HepG2 (cell line): ENCODE measurements around the gene KRT17. TPM values are rescaled to one million over a fixed set of nuclear protein-coding genes. Genes with fewer than 3 reads are reported as not detected.

ENCODE experiments used
- AKNA ChIP-seq: sonication (generic); formaldehyde crosslinking; IDR thresholded peaks from 2 replicates; pipeline ENCODE4 v1.4.0; 2020; ENCODE audit warnings: missing genetic modification reagents, borderline replicate concordance
- ATRX ChIP-seq: sonication (generic); formaldehyde crosslinking; IDR thresholded peaks from 2 replicates; pipeline ENCODE4 v1.4.0; 2020; ENCODE audit warnings: missing genetic modification reagents, borderline replicate concordance
- CEBPB ChIP-seq: IDR thresholded peaks from 2 replicates; pipeline ENCODE4 v1.6.1; 2011; ENCODE audit warnings: low read depth, low read length, improper control_type of control experiment, borderline replicate concordance
- FOXA3 ChIP-seq: IDR thresholded peaks from 2 replicates; pipeline ENCODE4 v1.6.1; 2016; ENCODE audit warnings: missing genetic modification reagents, missing compliant biosample characterization
- GPN1 ChIP-seq: sonication (generic); formaldehyde crosslinking; IDR thresholded peaks from 2 replicates; pipeline ENCODE4 v1.5.1; 2020; ENCODE audit warnings: missing genetic modification reagents, borderline replicate concordance
- HIVEP1 ChIP-seq: sonication (generic); formaldehyde crosslinking; IDR thresholded peaks from 2 replicates; pipeline ENCODE4 v1.4.0; 2020; ENCODE audit warnings: mild to moderate bottlenecking, missing genetic modification reagents
- KDM3A ChIP-seq: IDR thresholded peaks from 2 replicates; pipeline ENCODE4 v1.6.1; 2018; ENCODE audit warnings: low read depth, missing compliant biosample characterization
- MLXIP ChIP-seq: sonication (generic); formaldehyde crosslinking; IDR thresholded peaks from 2 replicates; pipeline ENCODE4 v1.9.0; 2021; ENCODE audit warnings: missing genetic modification reagents, borderline replicate concordance
- MTA1 ChIP-seq: sonication (generic); formaldehyde crosslinking; IDR thresholded peaks from 2 replicates; pipeline ENCODE4 v1.4.0; 2020; ENCODE audit warnings: missing genetic modification reagents, mild to moderate bottlenecking, borderline replicate concordance
- NFE2L2 ChIP-seq: fragments of 150-350 bp; IDR thresholded peaks from 2 replicates; pipeline ENCODE4 v1.6.1; 2014; ENCODE audit warnings: low read length
- SOX13 ChIP-seq, 3 experiments: fragments of 450-650 bp in 1 of 3; sonication (generic) in 1 of 3; formaldehyde crosslinking in 1 of 3; IDR thresholded peaks in 2 of 3; conservative IDR thresholded peaks in 1 of 3; 2 replicates each; pipeline versions ENCODE4 v1.5.0 to v1.6.1; 2016 to 2020; ENCODE audit warnings: antibody characterized with exemption in 1 of 3, mild to moderate bottlenecking in 1 of 3, missing compliant biosample characterization in 1 of 3, missing genetic modification reagents in 1 of 3, moderate library complexity in 1 of 3
- SOX5 ChIP-seq: IDR thresholded peaks from 2 replicates; pipeline ENCODE4 v1.6.1; 2016; ENCODE audit warnings: borderline replicate concordance
- STAT5B ChIP-seq: sonication (generic); formaldehyde crosslinking; IDR thresholded peaks from 2 replicates; pipeline ENCODE4 v1.4.0; 2020; ENCODE audit warnings: missing genetic modification reagents
- XBP1 ChIP-seq: sonication (generic); formaldehyde crosslinking; IDR thresholded peaks from 2 replicates; pipeline ENCODE4 v1.5.0; 2020; ENCODE audit warnings: missing genetic modification reagents
- YEATS2 ChIP-seq: sonication (generic); formaldehyde crosslinking; IDR thresholded peaks from 2 replicates; pipeline ENCODE4 v1.4.0; 2020; ENCODE audit warnings: missing genetic modification reagents, borderline replicate concordance
- ZFX ChIP-seq: sonication (generic); formaldehyde crosslinking; IDR thresholded peaks from 2 replicates; pipeline ENCODE4 v1.4.0; 2020; ENCODE audit warnings: mild to moderate bottlenecking, low read depth, missing genetic modification reagents, moderate library complexity
- ZFY ChIP-seq: sonication (generic); formaldehyde crosslinking; IDR thresholded peaks from 2 replicates; pipeline ENCODE4 v1.4.0; 2020; ENCODE audit warnings: missing genetic modification reagents
- ZMYM2 ChIP-seq: sonication (generic); formaldehyde crosslinking; IDR thresholded peaks from 2 replicates; pipeline ENCODE4 v1.8.0; 2022; ENCODE audit warnings: mild to moderate bottlenecking, missing genetic modification reagents
- ZMYM4 ChIP-seq: sonication (generic); formaldehyde crosslinking; IDR thresholded peaks from 2 replicates; pipeline ENCODE4 v1.8.1; 2023; ENCODE audit warnings: mild to moderate bottlenecking, missing genetic modification reagents
- ZNF530 ChIP-seq: sonication (generic); formaldehyde crosslinking; IDR thresholded peaks from 2 replicates; pipeline ENCODE4 v1.5.0; 2020; ENCODE audit warnings: low read depth, mild to moderate bottlenecking, missing genetic modification reagents
- ZNF670 ChIP-seq: sonication (generic); formaldehyde crosslinking; IDR thresholded peaks from 2 replicates; pipeline ENCODE4 v1.8.0; 2022; ENCODE audit warnings: mild to moderate bottlenecking, missing genetic modification reagents, borderline replicate concordance
- ZNF678 ChIP-seq: sonication (generic); formaldehyde crosslinking; IDR thresholded peaks from 2 replicates; pipeline ENCODE4 v1.4.0; 2020; ENCODE audit warnings: mild to moderate bottlenecking, missing genetic modification reagents
- ZNF7 ChIP-seq: IDR thresholded peaks from 2 replicates; pipeline ENCODE4 v1.6.1; 2016; ENCODE audit warnings: missing biosample characterization, missing genetic modification reagents
- ZNF737 ChIP-seq: sonication (generic); formaldehyde crosslinking; IDR thresholded peaks from 2 replicates; pipeline ENCODE4 v1.5.0; 2020; ENCODE audit warnings: missing genetic modification reagents, mild to moderate bottlenecking, borderline replicate concordance
- ZNF772 ChIP-seq: sonication (generic); formaldehyde crosslinking; IDR thresholded peaks from 2 replicates; pipeline ENCODE4 v1.5.0; 2020; ENCODE audit warnings: mild to moderate bottlenecking, missing genetic modification reagents
- polyA plus RNA-seq, 8 experiments: library from polyadenylated mRNA; depleted of rRNA in 3 of 8; stranded (reverse) in 7 of 8; unstranded in 1 of 8; fragments of >200 nt; fragmentation: Illumina TruSeq in 4 of 8; extraction: Trizol in 4 of 8; gene quantifications; 2 replicates each; pipeline versions ENCODE4 v1.2.1 to v1.2.3, GENCODE V29; 2011 to 2016; ENCODE audit warnings: low read depth in 4 of 8, missing spikeins in 1 of 8, mixed read lengths in 1 of 8; ENCODE audit not compliant: insufficient read depth in 1 of 8
- total RNA-seq, 5 experiments: library from RNA; depleted of rRNA; stranded (reverse); fragments of >200 nt; fragmentation: Illumina TruSeq; extraction: Trizol; gene quantifications; 2 replicates each; pipeline ENCODE4 v1.2.3, GENCODE V29; 2016; ENCODE audit warnings: low read depth in 1 of 5

The KRT17 gene
- total and polyA plus RNA-seq, 2 of the 13 experiments (the other 11 are each of a cell fraction or from before 2014, with no cell fraction given): 0.38 to 0.82 TPM

- TF ChIP-seq XBP1 (CRISPR knock-in tag) (no peak), MLXIP (CRISPR knock-in tag) (no peak), SOX5 (CRISPR knock-in tag) (peak; percentile 2; the same call in 1 of the 2 replicates), YEATS2 (CRISPR knock-in tag) (0 out of 2 replicates have a peak, but pooled peaks have one; percentile 35), MTA1 (CRISPR knock-in tag) (no peak), ATRX (CRISPR knock-in tag) (no peak), ZMYM2 (CRISPR knock-in tag) (no peak), GPN1 (CRISPR knock-in tag) (no peak), ZNF670 (CRISPR knock-in tag) (no peak), ZNF737 (CRISPR knock-in tag) (no peak), KDM3A (CRISPR knock-in tag) (peak; percentile 15; the same call in 1 of the 2 replicates), NFE2L2 (no peak), ZNF7 (no peak), ZMYM4 (CRISPR knock-in tag) (no peak), STAT5B (no peak), FOXA3 (CRISPR knock-in tag) (no peak), SOX13 (IDR thresholded peaks at IDR 0.05) (no peak), SOX13 (CRISPR knock-in tag; conservative IDR thresholded peaks at IDR 0.05 in 1 of 2, IDR thresholded peaks at IDR 0.05 in 1 of 2) (no peak), ZNF530 (CRISPR knock-in tag) (no peak), ZFX (0 out of 2 replicates have a peak, but pooled peaks have one; percentile 6), ZFY (no peak; the same call in 1 of the 2 replicates), ZNF772 (CRISPR knock-in tag) (no peak), CEBPB (no peak), ZNF678 (CRISPR knock-in tag) (no peak), HIVEP1 (CRISPR knock-in tag) (0 out of 2 replicates have a peak, but pooled peaks have one; percentile 7), AKNA (no peak)
Observed at GRCh38 chr17:41666237-41666641, 41.9 kb upstream of the KRT17 start (continued).
